Stimulated activated CD8-positive, alpha-beta memory T cell treated with anti-CD3 and anti-CD28 coated beads, Interleukin-15, amount 100 ng/mL, for 4 hours (primary cell): ENCODE measurements around the gene UVSSA.
"Not testable (repeated sequence)": the region's sequence is repeated elsewhere in the genome, so short reads cannot be mapped to it uniquely, and the experiment has no call there.

ENCODE experiments used
- DNase-seq, 2 donors: peaks; one replicate each; pipeline ENCODE4 v3.0.0-alpha.2; 2020; ENCODE audit warnings: low read depth in 2 of 2

UVSSA gene

DNA sequence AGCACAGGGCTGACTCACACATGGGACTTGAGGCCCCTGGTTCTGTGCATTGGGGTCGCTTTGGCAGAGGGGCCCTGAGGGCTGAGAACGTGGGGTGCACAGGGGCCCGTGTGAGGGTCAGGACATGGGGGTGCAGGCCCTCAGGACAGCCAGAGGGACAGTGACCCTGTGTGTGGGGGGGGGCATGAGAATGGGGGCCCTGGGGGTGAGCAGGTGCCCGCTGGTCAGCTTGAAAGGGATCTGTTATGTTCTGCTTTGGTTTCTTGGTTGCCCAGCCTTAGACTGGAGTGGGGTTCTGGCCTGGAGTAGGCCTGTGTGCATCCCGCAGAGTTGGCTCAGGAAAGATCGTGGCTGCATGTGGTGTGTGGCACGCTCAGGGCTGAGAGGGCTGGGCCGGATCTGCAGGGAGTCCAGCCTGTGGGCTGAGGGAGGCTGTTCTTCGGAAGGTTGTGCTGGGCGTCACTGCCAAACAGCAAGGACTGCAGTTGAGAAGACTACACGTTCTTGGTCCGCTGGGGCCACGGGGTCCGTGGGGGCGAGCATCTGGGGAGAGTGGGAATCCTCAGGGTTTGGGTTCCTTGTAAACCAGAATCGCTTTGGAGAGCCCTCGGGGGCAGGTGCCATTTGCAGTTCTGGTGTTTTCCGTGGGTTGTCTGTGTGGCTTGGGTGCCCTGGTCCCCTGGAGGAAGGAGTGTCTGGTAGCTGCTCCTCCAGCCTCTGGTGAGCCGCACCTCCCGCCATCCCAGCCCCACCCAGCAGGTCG lies 15.2 kb upstream of the UVSSA start:
- DNase-seq: no peak

DNA sequence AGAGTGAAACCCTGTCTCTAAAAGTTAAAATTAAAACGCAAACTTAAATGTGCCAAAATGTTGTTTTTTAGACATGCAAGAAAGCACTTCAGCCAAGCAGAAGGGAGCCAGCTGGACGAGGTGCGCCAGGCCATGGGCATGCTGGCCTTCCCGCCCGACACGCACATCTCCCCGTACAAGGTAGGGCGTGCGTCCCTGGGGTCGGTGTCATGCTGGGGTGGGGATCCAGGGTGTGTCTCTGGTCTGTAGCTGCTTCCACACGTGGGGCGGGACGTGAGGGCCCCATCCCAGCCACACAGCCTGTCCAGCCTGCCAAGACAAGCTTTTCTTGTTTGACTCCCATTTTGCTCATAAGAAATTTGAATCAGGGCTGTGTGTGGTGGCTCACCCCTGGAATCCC lies 14.3 kb upstream of the UVSSA start:
- no peak for DNase-seq

DNA sequence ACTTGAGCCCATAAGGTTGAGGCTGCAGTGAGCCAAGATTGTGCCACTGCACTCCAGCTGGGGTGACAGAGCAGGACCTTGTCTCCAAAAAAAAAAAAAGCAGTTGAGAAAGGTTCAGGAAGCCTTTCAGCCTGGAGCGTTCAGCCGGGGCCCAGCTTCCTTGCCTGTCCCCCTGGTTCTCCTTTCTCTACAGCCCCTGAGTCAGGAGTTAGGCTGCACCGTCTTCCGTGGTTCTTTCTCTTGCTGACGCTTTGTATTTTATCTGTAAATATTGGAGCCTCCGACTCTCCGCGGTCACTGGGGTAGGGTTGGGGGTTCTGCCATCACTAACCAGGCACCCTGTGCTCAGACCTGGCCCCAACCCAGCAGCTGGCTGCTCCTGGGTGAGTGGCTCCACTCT lies 13.8 kb upstream of the UVSSA start:
- no peak for DNase-seq

DNA sequence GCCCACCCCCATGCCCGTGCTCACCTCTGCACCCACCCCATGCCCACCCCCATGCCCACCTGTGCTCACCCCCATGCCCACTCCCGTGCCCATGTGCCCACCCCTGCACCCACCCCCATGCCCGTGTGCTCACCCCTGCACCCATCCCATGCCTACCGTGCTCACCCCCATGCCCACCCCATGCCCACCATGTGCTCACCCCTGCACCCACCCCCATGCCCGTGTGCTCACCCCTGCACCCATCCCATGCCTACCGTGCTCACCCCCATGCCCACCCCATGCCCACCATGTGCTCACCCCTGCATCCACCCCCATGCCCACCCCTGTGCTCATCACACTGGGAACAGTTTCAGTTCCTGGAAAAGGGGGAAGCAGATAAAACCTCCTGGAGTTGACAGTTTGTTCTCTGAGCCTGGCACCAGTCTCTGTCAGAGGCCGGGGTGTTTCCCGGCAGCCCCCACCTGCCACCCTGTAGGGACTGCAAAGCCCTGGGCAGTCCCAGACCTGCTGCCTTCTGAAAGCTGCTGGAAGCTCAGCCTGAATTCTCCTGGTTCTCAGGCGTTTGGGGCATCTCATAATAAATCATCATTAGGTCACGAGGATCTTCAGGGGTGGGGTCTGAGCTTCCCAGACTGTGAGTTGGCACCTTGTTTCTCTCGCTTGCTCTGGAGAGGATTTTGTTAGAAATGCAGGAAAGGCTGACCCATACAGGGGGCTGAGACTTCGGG lies 13.0 kb upstream of the UVSSA start:
- DNase-seq: not testable (repeated sequence)

DNA sequence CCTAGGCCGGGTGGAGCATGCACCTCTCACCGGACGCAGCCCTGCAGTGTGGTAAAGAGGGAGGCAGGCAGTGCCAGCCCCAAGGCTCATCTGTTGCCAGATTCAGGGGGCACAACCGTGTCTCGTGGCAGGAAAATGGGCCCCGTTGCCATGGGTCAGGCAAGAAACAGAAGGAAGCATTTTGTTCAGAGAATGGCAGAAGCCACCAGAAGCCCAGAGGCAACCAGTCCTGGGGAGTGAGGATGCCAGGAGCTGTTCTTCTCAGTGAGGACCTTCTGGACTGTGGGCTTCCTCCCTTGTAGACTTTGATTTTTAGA lies 12.5 kb upstream of the UVSSA start:
- DNase-seq: no peak

DNA sequence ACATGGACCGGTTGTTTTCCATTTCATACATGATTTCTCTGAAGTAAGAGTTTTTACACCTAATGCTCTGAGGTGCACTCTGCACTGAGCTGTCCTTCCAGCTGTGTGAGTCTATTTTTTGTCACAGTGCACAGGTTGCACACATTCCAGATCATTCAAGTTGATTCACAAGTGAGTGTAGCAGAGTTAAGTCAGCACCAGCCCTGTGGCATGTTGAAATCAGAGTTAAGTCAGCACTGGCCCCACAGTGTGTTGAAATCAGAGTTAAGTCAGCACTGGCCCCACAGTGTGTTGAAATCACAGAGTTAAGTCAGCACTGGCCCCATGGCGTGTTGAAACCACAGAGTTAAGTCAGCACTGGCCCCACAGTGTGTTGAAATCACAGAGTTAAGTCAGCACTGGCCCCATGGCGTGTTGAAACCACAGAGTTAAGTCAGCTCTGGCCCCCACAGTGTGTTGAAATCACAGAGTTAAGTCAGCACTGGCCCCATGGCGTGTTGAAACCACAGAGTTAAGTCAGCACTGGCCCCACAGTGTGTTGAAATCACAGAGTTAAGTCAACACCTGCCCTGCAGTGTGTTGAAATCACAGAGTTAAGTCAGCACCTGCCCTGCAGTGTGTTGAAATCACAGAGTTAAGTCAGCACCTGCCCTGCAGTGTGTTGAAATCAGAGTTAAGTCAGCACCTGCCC lies 11.7 kb upstream of the UVSSA start:
- not testable (repeated sequence) for DNase-seq

DNA sequence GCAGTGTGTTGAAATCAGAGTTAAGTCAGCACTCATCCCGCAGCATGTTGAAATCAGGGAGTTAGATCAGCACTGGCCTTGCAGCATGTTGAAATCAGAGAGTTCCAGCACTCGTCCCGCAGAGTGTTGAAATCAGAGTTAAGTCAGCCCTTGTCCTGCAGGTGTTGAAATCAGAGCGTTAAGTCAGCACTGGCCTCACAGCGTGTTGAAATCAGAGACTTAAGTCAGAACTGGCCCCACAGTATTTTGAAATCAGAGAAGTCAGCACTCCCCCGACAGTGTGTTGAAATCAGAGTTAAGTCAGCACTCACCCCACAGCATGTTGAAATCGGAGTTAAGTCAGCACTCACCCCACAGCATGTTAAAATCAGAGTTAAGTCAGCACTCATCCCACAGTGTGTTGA lies 10.9 kb upstream of the UVSSA start:
- no peak for DNase-seq

DNA sequence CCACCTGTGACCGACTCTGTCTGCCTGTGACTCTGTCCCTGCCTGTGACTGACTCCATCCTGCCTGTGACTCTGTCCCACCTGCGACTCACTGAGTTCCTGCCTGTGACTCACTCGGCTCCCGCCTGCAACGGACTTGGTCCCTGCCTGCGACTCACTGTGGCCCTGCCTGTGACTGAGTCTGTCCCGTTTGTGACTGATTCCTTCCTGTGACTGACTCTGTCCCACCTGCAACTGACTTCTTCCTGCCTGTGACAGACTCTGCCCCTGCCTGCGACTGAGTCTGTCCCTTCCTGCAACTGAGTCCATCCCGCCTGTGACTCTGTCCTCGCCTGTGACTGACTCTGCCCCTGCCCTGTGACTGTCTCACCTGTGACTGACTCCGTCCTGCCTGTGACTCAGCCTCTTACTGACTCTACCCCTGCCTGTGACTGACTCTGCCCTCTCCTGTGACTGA lies 9.6 kb upstream of the UVSSA start:
- DNase-seq: peak; percentile 44 to 55

DNA sequence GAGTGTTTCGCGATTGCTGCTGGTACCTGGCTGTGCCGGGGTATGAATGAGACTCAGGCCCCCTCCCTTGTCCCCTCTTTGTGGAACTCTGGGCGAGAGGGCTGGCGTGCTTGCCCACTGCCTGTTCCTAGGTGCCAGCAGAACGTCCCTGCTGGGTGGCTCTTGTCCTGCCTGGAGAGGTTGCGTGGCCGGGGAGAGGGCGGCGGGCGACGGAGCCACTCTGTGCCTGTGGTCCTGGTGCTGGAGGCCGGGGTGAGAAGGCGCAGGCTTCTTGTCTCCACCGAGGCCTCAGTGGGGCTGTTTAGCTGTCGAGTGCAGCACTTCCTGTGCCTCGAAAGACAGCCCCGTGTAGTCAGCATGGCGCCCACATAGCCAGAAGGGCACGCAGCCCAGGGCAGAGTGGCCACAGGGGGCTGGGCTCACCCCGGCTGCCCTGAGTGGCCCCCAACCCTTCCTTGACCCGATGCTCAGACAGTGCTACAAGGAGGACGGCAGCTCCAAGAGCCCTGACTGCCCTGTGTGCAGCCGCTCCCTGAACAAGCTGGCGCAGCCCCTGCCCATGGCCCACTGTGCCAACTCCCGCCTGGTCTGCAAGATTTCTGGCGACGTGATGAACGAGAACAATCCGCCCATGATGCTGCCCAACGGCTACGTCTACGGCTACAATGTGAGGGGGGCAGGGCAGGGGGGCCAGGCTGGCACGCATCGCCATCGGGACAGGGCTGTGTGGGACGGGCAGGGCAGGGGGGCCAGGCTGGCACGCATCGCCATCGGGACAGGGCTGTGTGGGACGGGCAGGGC lies 8.9 kb upstream of the UVSSA start:
- no peak for DNase-seq

DNA sequence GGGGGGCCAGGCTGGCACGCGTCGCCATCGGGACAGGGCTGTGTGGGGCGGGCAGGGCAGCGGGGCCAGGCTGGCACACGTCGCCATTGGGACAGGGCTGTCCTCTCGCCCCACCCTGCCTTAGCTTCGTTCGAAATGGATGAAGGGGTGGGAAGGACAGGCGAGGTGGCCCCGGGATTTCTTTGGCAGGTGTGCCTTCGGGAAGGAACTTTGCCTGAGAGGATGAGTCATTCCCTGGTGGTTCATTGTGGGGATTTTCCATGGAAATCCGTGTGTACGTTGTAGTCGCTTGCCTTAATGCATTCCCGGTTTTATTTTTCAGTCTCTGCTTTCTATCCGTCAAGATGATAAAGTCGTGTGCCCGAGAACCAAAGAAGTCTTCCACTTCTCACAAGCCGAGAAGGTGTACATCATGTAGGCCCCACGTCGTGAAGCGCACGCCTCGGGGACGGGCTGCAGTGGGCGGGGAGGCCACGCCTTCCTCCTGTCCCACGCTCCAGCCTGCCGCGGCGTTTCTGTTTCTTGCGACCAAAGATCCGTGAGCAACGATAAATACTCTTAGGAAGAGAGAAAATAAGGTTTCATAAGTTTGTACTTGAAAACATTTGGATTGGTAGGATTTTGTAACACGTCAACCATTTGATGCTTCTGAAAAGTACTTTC lies 8.1 kb upstream of the UVSSA start:
- DNase-seq: no peak

DNA sequence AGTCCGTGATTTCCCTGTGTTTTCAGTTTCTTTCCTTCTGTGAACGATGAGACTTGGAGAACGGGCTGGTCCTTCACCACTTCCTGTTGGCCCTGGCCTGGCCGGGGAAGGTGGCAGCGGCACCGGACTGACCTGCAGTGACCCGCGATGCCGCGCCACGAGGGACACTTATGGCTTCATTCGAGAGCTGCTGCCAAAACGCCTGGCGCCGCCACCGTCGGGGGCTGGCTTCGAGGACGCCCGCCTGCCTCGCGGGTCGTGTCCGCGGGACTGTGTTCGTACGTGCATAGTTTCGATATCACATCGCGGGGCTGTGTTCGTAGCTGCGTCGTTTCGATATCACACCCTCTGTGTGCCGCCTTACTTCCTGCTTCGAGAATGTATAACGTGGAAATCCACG lies 7.5 kb upstream of the UVSSA start:
- DNase-seq: no peak

DNA sequence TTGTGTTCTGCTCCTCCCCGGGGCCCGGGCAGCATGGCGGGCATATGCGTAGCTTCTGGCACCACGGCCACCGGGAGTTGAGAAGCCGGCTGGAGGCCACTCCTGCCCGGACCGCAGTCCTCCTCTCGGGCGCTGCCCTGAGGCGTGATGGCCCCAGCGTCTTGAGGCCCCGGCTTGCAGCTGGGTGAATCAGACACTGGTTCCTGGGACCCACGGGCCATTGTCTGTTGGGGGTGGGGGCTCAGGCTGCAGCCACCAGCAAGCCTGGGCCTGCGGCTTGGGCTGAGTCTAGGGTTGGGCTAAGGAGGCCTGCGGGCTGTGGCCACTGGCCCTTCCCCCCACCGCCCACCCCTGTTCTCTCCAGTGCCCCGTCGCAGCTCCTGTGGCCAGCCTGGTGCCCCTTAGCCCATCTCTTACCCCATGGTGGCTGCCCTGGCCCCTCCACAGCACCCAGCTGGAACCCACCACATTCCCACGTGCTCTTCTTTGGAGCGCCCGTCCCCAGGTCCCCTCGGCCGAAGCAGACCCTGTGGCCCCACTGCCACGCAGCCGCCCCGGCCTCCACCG lies 6.7 kb upstream of the UVSSA start:
- no peak for DNase-seq

DNA sequence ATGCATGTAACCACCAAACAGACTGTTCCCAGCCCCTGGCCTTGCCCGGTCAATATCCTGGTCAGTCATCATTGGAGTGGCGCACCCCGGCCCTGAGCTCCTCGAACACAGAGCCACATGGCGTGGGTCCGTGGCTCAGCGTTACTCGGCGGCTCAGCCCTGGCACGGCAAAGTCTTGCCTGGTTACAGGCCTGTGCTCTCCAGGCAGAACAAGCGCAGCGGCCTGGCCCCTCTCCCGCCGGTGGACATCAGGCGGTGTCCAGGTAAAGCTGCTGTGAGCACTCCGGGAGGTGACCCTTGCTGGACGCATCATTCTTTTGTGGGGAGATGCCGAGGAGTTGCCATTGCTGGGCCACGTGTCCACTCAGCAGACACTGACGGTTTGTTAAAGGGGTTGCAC lies 6.1 kb upstream of the UVSSA start:
- no peak for DNase-seq

DNA sequence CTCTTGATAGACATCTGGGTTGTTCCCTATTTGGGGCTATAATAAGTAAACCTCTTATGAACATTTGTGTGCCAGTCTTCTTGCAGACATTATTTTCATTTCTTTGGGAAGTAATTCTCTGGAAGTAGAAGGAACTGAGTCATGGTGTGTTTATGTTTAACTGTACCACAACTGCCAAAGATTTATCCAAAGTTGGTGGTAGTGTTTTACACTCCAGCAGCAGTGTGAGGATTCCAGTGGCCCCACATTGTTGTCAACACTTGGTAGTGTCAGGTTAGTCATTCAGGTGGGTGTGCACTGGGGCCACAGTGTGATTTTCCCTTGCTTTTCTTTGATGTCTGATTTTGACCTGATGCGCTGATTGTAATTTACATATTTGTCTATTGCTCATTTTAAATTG lies 5.0 kb upstream of the UVSSA start:
- DNase-seq: no peak

DNA sequence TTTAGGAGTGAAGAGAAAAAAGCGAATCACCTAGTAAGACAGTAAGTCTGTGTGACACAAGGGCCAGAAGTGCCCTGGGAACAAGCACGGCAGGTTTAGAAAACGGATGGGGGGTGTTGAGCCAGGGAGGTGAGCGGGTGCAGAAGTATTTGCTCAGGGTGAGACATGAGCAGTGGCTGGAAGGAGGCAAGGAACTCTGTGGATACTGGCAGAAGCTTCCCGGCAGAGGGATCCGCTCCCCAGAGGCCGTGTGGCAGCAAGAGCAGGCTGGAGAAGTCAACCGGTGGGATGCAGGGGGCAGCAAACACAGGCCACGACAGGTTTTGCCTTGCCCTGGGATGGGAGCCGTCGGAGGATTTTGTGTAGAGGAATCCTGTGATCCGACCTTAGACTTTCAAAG lies 2.3 kb upstream of the UVSSA start:
- DNase-seq: no peak

DNA sequence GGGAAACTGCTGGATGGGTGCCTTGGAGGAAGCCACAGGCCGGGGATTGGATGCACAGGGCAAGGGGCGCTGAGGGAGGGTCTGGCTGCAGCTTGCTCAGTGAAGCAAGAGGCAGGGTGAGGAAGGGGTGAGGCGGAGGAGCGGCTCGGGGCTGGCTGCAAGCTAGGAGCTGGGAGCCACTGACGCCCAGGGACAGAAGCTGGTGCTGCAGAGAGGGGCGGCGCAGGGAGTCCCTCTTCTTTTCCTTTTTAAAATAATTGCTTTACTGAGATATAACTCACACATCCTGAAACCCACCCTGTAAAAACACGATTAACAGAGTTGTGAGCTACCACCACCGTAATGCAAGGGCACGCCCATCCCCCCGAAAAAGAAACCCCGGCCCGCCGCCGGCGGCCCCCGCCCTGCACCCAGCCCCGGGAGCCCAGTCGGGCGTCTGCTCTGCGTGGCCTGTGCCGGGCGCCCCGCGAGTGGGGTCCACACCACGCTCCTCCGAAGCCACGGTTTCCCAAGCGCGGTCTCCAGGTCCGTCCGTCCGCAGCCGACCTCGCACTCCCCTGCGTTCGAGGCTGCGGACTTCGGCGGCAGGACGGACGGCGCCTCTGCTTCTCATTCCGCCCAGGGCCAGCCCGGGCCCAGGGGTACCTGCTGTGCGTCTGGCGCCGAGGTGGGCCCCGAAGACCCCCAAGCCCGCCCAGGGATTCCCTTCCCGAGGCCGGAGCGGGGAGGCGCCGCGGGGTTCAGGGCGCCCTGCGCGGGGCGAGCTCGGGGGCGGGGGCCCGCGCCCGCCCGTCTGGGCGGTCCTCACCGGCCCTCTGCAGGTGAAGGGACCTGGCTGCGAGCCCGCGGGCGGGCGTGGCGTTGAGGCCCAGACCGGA lies 866 bp upstream of the UVSSA start:
- no peak for DNase-seq

DNA sequence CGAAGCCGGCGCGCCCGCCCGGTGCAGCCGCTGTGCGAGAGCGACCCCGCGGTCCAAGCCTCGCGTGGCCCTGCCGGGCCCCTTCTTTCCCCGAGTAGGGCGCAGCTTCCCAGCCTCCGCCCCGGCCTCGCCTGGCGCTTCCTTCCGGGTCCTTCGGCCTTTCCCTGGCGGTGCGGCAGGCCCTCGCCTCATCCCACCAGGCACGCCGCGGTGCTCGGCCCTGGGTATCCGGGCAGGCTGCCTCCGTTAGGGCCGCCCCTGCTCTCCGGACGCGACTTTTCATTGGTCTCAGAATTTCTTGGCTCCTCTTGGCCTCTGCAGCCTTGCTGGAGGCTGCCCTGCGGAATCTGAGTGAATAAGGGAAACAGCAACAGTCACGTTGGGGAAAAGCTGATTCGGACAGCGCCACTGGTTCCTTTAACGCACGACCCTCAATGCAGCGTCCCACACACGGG lies 429 bp downstream of the UVSSA start:
- DNase-seq: no peak

DNA sequence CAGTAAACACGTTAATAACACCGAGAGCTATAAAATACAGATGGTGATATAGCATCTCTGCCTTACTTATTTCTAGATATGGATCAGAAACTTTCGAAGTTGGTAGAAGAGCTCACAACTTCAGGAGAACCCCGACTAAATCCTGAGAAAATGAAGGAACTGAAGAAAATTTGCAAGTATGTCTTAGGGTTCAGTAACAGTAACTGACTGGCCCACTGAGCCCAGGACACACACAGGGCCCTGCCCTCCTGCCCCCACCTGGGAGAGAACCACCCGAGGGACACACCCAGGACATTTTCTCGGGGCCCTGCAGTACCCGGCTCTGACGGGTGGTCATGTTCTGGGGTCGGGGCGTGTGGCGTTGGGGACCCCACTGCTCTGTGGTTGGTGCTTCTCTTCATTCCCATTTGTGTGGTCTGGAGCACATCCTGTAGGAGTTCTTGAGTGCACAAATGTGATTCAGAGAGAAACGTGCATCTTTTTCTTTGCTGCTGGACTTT lies 1.1 kb downstream of the UVSSA start:
- no peak for DNase-seq

DNA sequence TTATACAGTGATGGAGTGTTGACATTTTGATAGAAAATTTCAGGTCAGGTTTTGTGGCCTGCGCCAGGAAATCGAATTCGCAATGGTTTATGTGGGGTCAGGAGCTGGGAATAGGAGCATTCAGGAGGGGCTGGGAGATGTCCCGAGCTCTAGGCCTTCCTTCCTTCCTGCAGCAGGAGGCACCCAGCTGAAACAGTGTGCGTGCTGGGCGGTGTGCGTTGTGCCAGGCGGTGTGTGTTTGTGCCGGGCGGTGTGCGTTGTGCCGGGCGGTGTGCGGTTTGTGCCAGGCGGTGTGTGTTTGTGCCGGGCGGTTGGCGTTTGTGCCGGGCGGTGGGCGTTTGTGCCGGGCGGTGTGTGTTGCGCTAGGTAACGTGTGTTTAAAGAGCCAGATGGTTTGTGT lies 1.7 kb downstream of the UVSSA start:
- DNase-seq: no peak
